CD4-positive, alpha-beta T cell treated with Interleukin-4 for 4 hours (primary cell): ENCODE data around the gene CAPN11.
"Not testable (repeated sequence)": the region's sequence is repeated elsewhere in the genome, so short reads cannot be mapped to it uniquely, and the experiment has no call there.

Source experiments
- DNase-seq: peaks from one replicate; pipeline ENCODE4 v3.0.0-alpha.2; 2020

The CAPN11 gene

GRCh38 chr6:44183783-44184182, 25.2 kb downstream of the CAPN11 start:
- DNase-seq, result no peak

- not testable (repeated sequence) for DNase-seq
Observed at GRCh38 chr6:44185356-44185755, 26.7 kb downstream of the CAPN11 start.

- DNase-seq, result no peak
Observed at GRCh38 chr6:44185953-44186634, 27.5 kb downstream of the CAPN11 start.

GRCh38 chr6:44186635-44187025, 28.0 kb downstream of the CAPN11 start:
- no peak for DNase-seq

- DNase-seq, result no peak
Observed at GRCh38 chr6:44188819-44189218, 30.2 kb downstream of the CAPN11 start.

- no peak for DNase-seq
Observed at GRCh38 chr6:44189257-44189656, 30.6 kb downstream of the CAPN11 start.

GRCh38 chr6:44190715-44191114, 32.1 kb downstream of the CAPN11 start:
- no peak for DNase-seq

- no peak for DNase-seq
Observed at GRCh38 chr6:44192428-44193041, 33.9 kb downstream of the CAPN11 start.

- no peak for DNase-seq
Observed at GRCh38 chr6:44193307-44193910, 34.8 kb downstream of the CAPN11 start.

GRCh38 chr6:44194326-44194725, 35.7 kb downstream of the CAPN11 start:
- DNase-seq, result no peak

GRCh38 chr6:44196351-44196750, 37.7 kb downstream of the CAPN11 start:
- not testable (repeated sequence) for DNase-seq

- DNase-seq, result no peak
Observed at GRCh38 chr6:44198684-44199083, 40.1 kb downstream of the CAPN11 start.

- DNase-seq, result no peak
Observed at GRCh38 chr6:44199883-44200282, 41.3 kb downstream of the CAPN11 start.

GRCh38 chr6:44201200-44201599, 42.6 kb downstream of the CAPN11 start:
- DNase-seq, result no peak

GRCh38 chr6:44201638-44202303, 43.2 kb downstream of the CAPN11 start:
- no peak for DNase-seq

GRCh38 chr6:44202332-44202971, 43.8 kb downstream of the CAPN11 start:
- DNase-seq, result no peak

- no peak for DNase-seq
Observed at GRCh38 chr6:44202972-44203750, 44.5 kb downstream of the CAPN11 start.

- no peak for DNase-seq
Observed at GRCh38 chr6:44203955-44204354, 45.3 kb downstream of the CAPN11 start.

GRCh38 chr6:44207966-44208365, 49.3 kb downstream of the CAPN11 start:
- no peak for DNase-seq

- no peak for DNase-seq
Observed at GRCh38 chr6:44211284-44211683, 52.7 kb downstream of the CAPN11 start.

- no peak for DNase-seq
Observed at GRCh38 chr6:44214307-44214706, 55.7 kb downstream of the CAPN11 start.

- no peak for DNase-seq
Observed at GRCh38 chr6:44216677-44217331, 58.2 kb downstream of the CAPN11 start, which contains the start of gene MYMX. Gene MYMX, plus strand, starts transcription at chr6:44216926. Its CDS starts 546 bp downstream, at chr6:44217472.
